Lung (tissue), 12 donors: Measurements from ENCODE around the gene RASSF7. TPM values are rescaled to one million over a fixed set of nuclear protein-coding genes. Genes with fewer than 3 reads are reported as not detected.

Experiments
- ATAC-seq: fragments of 200-7000 bp; cut with Tn5 transposase; one replicate; pipeline ENCODE4 v1.9.1; 2020; ENCODE audit warnings: moderate number of reproducible peaks; ENCODE audit not compliant: insufficient read depth, low FRiP score
- DNase-seq, 3 donors: peaks; one replicate each; pipeline ENCODE4 v3.0.0-alpha.2; 2013 to 2017
- H3K27ac ChIP-seq, 2 donors: one replicate each; pipeline ENCODE4 v1.5.1; 2013; ENCODE audit warnings: mild to moderate bottlenecking in 2 of 2, moderate library complexity in 2 of 2, control low read depth in 1 of 2, inconsistent platforms in 1 of 2, low read depth in 1 of 2, low read length in 1 of 2
- H3K27me3 ChIP-seq, 3 donors: one replicate each; pipeline ENCODE4 v1.5.1; 2013; ENCODE audit warnings: low read length in 2 of 3; ENCODE audit not compliant: control insufficient read depth in 3 of 3, insufficient read depth in 3 of 3
- H3K36me3 ChIP-seq, 4 donors: one replicate each; pipeline ENCODE4 v1.5.1; 2013; ENCODE audit warnings: low read length in 4 of 4, mild to moderate bottlenecking in 1 of 4, moderate library complexity in 1 of 4; ENCODE audit not compliant: control insufficient read depth in 4 of 4, insufficient read depth in 4 of 4
- H3K4me1 ChIP-seq, 5 donors: one replicate each; pipeline ENCODE4 v1.5.1; 2013; ENCODE audit warnings: low read length in 5 of 5, mild to moderate bottlenecking in 2 of 5, moderate library complexity in 1 of 5; ENCODE audit not compliant: control insufficient read depth in 5 of 5, insufficient read depth in 5 of 5
- H3K4me3 ChIP-seq: one replicate; pipeline ENCODE4 v1.5.1; 2013; ENCODE audit warnings: mild to moderate bottlenecking, control low read depth, moderate library complexity
- H3K9ac ChIP-seq, 2 donors: one replicate each; pipeline ENCODE4 v1.5.1; 2013; ENCODE audit warnings: low read length in 2 of 2, control low read depth in 1 of 2; ENCODE audit not compliant: insufficient read depth in 1 of 2
- H3K9me3 ChIP-seq, 4 donors: one replicate each; pipeline ENCODE4 v1.5.1; 2013; ENCODE audit warnings: low read length in 3 of 4, mild to moderate bottlenecking in 1 of 4, moderate library complexity in 1 of 4; ENCODE audit not compliant: control insufficient read depth in 4 of 4, insufficient read depth in 3 of 4
- WGBS, 2 donors: extraction: QIAGEN DNeasy Blood & Tissue Kit; methylation state at CpG; one replicate each; pipeline ENCODE4 v1.1.7; 2013; 5-methylcytosine and 5-hydroxymethylcytosine counted together
- polyA plus RNA-seq, 2 donors: library from polyadenylated mRNA; stranded (reverse); fragments of 200-250 nt; gene quantifications; one replicate each; pipeline ENCODE4 v1.2.1, GENCODE V29; 2013
- total RNA-seq, 2 donors: library from RNA; depleted of rRNA in 1 of 2; stranded (reverse); fragments of >200 nt in 1 of 2; gene quantifications; one replicate each; pipeline ENCODE4 v1.2.1, GENCODE V29; 2014 to 2021
- TF ChIP-seq, protein P1 (sequence below): IDR thresholded peaks from 2 replicates; pipeline ENCODE4 v1.5.1; 2012; ENCODE audit warnings: mild to moderate bottlenecking; ENCODE audit errors: control extremely low read depth, extremely low read depth
- donor health status: control.
- donor health status: control.
- donor health status: Bipolar disorder and iron deficiency.
- donor health status: healthy.
- donor health status: DM: yes; HTN: yes; CAD: no.

The RASSF7 gene
- total and polyA plus RNA-seq, 4 donors: 47.9 to 153 (median 66.4) TPM

DNA sequence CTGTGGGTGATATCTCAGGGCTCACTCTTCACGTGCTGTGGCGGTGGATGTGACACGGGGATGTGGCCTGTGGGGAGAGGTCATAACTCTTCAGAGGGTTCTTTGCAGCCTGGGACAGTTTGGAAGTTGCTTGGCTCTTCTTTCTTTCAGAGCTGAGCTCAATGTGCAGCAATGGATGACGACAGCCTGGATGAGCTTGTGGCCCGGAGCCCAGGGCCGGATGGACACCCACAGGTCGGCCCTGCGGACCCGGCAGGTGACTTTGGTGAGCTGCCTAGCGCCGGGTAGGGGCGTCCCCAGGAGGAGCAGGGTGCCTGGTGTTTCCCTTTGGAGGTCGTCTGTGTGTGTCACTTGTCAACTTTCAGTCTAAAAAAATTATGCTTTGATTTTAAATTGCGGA lies 20.6 kb downstream of the RASSF7 start:
- no peak overlapping the region for H3K27ac ChIP-seq
- WGBS, 2 donors: 85 to 90% methylated on average over 14 of the region's 14 CpGs
- peaks cover 2 to 25% (median 16%) of the 10 kb centered on the region in 4 donors for H3K36me3 ChIP-seq
- H3K4me1 ChIP-seq: peaks cover 0 to 30% (median 12%) of the 10 kb centered on the region in 5 donors
- DNase-seq (no peak), ATAC-seq (no peak)
- H3K27me3 ChIP-seq: no peaks in the 10 kb centered on the region
- H3K9me3 ChIP-seq: no peaks in the 10 kb centered on the region
- no peak overlapping the region for H3K4me3 ChIP-seq
- H3K9ac ChIP-seq: no peak overlapping the region
- TF ChIP-seq, protein P1, sequence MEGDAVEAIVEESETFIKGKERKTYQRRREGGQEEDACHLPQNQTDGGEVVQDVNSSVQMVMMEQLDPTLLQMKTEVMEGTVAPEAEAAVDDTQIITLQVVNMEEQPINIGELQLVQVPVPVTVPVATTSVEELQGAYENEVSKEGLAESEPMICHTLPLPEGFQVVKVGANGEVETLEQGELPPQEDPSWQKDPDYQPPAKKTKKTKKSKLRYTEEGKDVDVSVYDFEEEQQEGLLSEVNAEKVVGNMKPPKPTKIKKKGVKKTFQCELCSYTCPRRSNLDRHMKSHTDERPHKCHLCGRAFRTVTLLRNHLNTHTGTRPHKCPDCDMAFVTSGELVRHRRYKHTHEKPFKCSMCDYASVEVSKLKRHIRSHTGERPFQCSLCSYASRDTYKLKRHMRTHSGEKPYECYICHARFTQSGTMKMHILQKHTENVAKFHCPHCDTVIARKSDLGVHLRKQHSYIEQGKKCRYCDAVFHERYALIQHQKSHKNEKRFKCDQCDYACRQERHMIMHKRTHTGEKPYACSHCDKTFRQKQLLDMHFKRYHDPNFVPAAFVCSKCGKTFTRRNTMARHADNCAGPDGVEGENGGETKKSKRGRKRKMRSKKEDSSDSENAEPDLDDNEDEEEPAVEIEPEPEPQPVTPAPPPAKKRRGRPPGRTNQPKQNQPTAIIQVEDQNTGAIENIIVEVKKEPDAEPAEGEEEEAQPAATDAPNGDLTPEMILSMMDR: no peak

GRCh38 chr11:581752-582151 lies 21.0 kb downstream of the RASSF7 start:
- H3K27me3 ChIP-seq: no peaks in the 10 kb centered on the region
- H3K9ac ChIP-seq: no peak overlapping the region
- TF ChIP-seq, protein P1: no peak
- DNase-seq: no peak
- no peak overlapping the region for H3K27ac ChIP-seq
- H3K9me3 ChIP-seq: no peaks in the 10 kb centered on the region
- WGBS, 2 donors: 82 to 87% methylated on average over 17 of the region's 17 CpGs
- ATAC-seq: no peak
- peaks cover 0 to 30% (median 12%) of the 10 kb centered on the region in 5 donors for H3K4me1 ChIP-seq
- no peak overlapping the region for H3K4me3 ChIP-seq
- peaks cover 5 to 28% (median 19%) of the 10 kb centered on the region in 4 donors for H3K36me3 ChIP-seq

DNA sequence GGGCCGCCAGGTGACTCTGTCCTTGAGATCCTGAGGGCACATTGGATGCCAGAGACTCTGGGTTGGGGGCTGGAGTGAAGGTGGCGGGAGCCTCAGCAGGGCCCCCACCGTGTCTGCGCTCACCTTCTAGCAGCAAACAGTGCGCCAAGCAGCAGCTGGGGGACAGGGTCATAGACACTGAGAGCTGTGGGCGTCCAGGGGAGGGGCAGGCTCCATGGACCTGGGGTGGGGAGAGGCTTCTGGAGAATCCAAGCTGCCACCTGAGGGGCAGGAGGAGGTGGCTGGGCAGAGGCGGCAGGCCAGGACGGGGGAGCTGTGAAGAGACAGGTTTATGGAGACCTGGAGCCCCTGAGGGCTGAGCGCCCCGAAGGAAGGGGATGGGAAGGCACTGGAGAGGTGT lies 23.5 kb downstream of the RASSF7 start:
- Histone ChIP-seq H3K27me3 (no peaks in the 10 kb centered on the region), H3K4me1 (peaks cover 0 to 12% (median 0%) of the 10 kb centered on the region in 5 donors), H3K36me3 (peaks cover 8 to 35% (median 30%) of the 10 kb centered on the region in 4 donors), H3K9me3 (no peaks in the 10 kb centered on the region), H3K4me3 (no peak overlapping the region), H3K27ac (no peak overlapping the region), H3K9ac (no peak overlapping the region)
- TF ChIP-seq, protein P1: no peak
- no peak for ATAC-seq
- DNase-seq: no peak
- WGBS, 2 donors: 97 to 98% methylated on average over 10 of the region's 10 CpGs
